ENCODE data around the gene ARID1B.

DNA sequence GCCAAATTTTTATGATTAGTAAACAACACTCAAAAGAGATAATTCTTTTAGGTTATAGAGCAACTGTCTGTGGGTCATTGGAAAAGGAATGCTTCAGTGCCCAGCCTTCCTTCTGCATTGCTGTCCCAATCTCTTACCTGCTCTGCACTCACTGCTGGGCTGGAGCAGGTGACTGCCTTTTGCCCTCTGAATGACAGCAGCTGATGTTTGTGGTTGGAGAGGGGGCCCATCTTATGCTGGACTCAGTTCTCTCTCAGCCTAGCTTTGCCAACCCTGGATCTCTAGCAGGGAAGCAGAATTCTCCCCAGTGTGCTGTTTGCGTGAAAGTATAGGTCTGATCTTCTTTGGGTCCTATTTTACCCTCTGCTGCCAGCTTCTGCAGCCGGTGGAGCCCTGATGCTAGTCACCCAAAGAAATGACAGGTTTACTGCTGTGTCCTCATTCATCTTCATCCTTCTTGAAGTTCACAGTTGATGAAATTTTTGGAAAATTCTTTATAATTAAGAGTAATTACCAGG is 193.5 kb downstream of the ARID1B start:
- TF ChIP-seq, protein P1, sequence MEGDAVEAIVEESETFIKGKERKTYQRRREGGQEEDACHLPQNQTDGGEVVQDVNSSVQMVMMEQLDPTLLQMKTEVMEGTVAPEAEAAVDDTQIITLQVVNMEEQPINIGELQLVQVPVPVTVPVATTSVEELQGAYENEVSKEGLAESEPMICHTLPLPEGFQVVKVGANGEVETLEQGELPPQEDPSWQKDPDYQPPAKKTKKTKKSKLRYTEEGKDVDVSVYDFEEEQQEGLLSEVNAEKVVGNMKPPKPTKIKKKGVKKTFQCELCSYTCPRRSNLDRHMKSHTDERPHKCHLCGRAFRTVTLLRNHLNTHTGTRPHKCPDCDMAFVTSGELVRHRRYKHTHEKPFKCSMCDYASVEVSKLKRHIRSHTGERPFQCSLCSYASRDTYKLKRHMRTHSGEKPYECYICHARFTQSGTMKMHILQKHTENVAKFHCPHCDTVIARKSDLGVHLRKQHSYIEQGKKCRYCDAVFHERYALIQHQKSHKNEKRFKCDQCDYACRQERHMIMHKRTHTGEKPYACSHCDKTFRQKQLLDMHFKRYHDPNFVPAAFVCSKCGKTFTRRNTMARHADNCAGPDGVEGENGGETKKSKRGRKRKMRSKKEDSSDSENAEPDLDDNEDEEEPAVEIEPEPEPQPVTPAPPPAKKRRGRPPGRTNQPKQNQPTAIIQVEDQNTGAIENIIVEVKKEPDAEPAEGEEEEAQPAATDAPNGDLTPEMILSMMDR (IDR thresholded peaks at IDR 0.05), result no peak
- no peak for TF ChIP-seq EZH2 (IDR thresholded peaks at IDR 0.05)

All from neural progenitor cell (in vitro differentiated cells).